Natural killer cell (primary cell): ENCODE results near the gene DYSF. TPM values are rescaled to one million over a fixed set of nuclear protein-coding genes. Genes with fewer than 3 reads are reported as not detected.

Source experiments
- ATAC-seq, 3 donors: fragments of 150-1000 bp in 2 of 3; fragments of 200-7000 bp in 1 of 3; cut with Tn5 transposase; 1 replicate in 1 of 3; 2 replicates in 2 of 3; pipeline ENCODE4 v1.10.0; 2021; ENCODE audit warnings: mild to moderate bottlenecking in 2 of 3, moderate library complexity in 2 of 3
- DNase-seq, 2 donors: peaks; one replicate each; pipeline versions ENCODE4 v3.0.0 to v3.0.0-alpha.2; 2013 to 2021; ENCODE audit warnings: mixed read lengths in 1 of 2
- H3K27ac ChIP-seq: one replicate; pipeline ENCODE4 v1.5.1; 2013; ENCODE audit warnings: mild to moderate bottlenecking, low read length
- H3K27me3 ChIP-seq: one replicate; pipeline ENCODE4 v1.6.1; 2013; ENCODE audit warnings: low read length; ENCODE audit not compliant: control insufficient read depth, insufficient read depth
- H3K36me3 ChIP-seq: one replicate; pipeline ENCODE4 v1.6.1; 2013; ENCODE audit warnings: low read length; ENCODE audit not compliant: control insufficient read depth, insufficient read depth
- H3K4me1 ChIP-seq: one replicate; pipeline ENCODE4 v1.6.1; 2013; ENCODE audit warnings: low read length; ENCODE audit not compliant: control insufficient read depth, insufficient read depth
- H3K4me3 ChIP-seq: one replicate; pipeline ENCODE4 v1.5.1; 2013; ENCODE audit warnings: low read length
- H3K9me3 ChIP-seq: one replicate; pipeline ENCODE4 v1.6.1; 2013; ENCODE audit warnings: low read length; ENCODE audit not compliant: control insufficient read depth, insufficient read depth
- H3K27ac Mint-ChIP-seq, 2 donors: one replicate each; pipeline ENCODE4 v1.8.0; 2022; ENCODE audit warnings: mild to moderate bottlenecking in 2 of 2, mixed read lengths in 2 of 2, moderate library complexity in 1 of 2
- H3K27me3 Mint-ChIP-seq, 2 donors: one replicate each; pipeline ENCODE4 v1.8.0; 2022; ENCODE audit warnings: low read depth in 2 of 2, mixed read lengths in 2 of 2
- H3K36me3 Mint-ChIP-seq: one replicate; pipeline ENCODE4 v1.8.0; 2022; ENCODE audit warnings: mixed read lengths
- H3K4me1 Mint-ChIP-seq, 2 donors: one replicate each; pipeline ENCODE4 v1.8.0; 2022; ENCODE audit warnings: mixed read lengths in 2 of 2
- H3K4me3 Mint-ChIP-seq: one replicate; pipeline ENCODE4 v1.8.0; 2022; ENCODE audit warnings: mild to moderate bottlenecking, moderate library complexity, mixed read lengths
- H3K9me3 Mint-ChIP-seq, 2 donors: one replicate each; pipeline ENCODE4 v1.8.0; 2022; ENCODE audit warnings: mixed read lengths in 2 of 2
- CTCF ChIP-seq: fragments of 200-600 bp; IDR thresholded peaks from one replicate; pipeline ENCODE4 v1.8.0; 2022; ENCODE audit warnings: antibody characterized with exemption
- WGBS: methylation state at CpG from one replicate; pipeline ENCODE4 v1.1.7; 2013; ENCODE audit warnings: missing lambda C conversion rate; ENCODE audit not compliant: insufficient coverage; 5-methylcytosine and 5-hydroxymethylcytosine counted together
- intact Hi-C: fragments of 100-400 bp; cut with micrococcal nuclease; formaldehyde crosslinking; loops from one replicate; pipeline ENCODE4 v1.14.2; 2022
- total RNA-seq, 4 donors: library from RNA; stranded (reverse); fragments of 120-200 nt in 1 of 4; gene quantifications; one replicate each; pipeline versions ENCODE4 v1.2.3 to v1.2.4, GENCODE V29; 2013 to 2022

DYSF gene
- total RNA-seq, 3 donors from 2014 or later (not counting 1 experiment from before 2014, with no cell fraction given), result 11.4 to 19.5 (median 12.4) TPM

- intact Hi-C loops, result no loop called here
- Histone ChIP-seq H3K4me3 (no peak overlapping the region), H3K27me3 (no peaks in the 10 kb centered on the region), H3K9me3 (no peaks in the 10 kb centered on the region), H3K36me3 (no peaks in the 10 kb centered on the region), H3K27ac (no peak overlapping the region), H3K4me1 (no peaks in the 10 kb centered on the region)
- no peaks in the 10 kb centered on the region for H3K9me3 Mint-ChIP-seq
- no peaks in the 10 kb centered on the region for H3K36me3 Mint-ChIP-seq
- no peaks in the 10 kb centered on the region for H3K4me1 Mint-ChIP-seq
- DNase-seq (no peak), ATAC-seq (no peak)
- 79% methylated on average over 5 of the region's 5 CpGs for WGBS
- H3K27ac Mint-ChIP-seq, result no peak overlapping the region
- TF ChIP-seq CTCF, result no peak
- H3K27me3 Mint-ChIP-seq, result no peaks in the 10 kb centered on the region
- H3K4me3 Mint-ChIP-seq, result no peak overlapping the region
These were observed 212.7 kb downstream of the DYSF start for GRCh38 chr2:71666094-71666474.

DNA sequence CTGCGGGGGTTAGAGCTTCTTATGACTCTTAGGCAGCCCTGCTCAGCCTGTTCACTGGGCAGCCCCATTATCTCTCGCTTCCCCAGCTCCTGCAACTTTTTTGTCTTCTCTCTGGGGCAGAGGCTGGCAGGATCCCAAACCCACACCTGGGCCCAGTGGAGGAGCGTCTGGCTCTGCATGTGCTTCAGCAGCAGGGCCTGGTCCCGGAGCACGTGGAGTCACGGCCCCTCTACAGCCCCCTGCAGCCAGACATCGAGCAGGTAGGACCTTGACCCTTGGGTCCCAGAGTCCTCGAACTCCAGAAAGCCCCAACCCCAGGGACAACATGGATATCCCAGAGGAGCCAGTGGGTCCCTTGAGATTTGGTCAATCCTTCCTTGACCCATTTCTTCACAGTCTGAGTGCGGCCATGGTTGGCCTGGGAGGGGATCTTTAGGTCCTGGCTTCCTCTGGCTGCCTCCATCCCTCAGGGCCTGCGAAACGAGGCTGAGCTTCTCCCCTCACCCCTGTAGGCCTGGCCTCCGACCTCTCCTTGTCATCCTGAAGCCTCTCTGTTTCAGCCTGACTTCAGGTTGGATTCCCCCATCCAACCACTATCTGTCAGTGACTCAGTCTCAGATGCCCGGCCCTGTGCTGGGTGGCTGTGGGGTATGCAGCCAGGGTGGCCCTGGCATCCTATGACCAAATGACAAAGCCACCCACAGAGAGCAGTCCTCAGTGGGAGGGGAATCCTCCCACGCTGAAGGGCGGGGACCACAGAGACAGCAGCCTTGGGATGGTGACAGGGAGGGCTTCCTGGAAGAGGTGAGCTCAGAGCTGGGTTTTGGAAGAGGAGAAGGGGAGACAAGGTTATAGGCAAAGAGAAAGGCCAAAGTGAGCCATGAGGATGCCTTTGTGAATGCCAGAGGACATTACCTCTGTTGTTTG is 214.2 kb downstream of the DYSF start:
- Mint-ChIP-seq H3K27ac (no peak overlapping the region), H3K4me1 (no peaks in the 10 kb centered on the region), H3K9me3 (no peaks in the 10 kb centered on the region), H3K27me3 (no peaks in the 10 kb centered on the region), H3K36me3 (no peaks in the 10 kb centered on the region), H3K4me3 (no peak overlapping the region)
- Histone ChIP-seq H3K27ac (no peak overlapping the region), H3K27me3 (no peaks in the 10 kb centered on the region), H3K9me3 (no peaks in the 10 kb centered on the region), H3K4me3 (no peak overlapping the region), H3K36me3 (no peaks in the 10 kb centered on the region), H3K4me1 (no peaks in the 10 kb centered on the region)
- 83% methylated on average over 15 of the region's 15 CpGs for WGBS
- DNase-seq, result no peak
- TF ChIP-seq CTCF, result no peak
- ATAC-seq, result no peak
- intact Hi-C loops, result no loop called here

DNA sequence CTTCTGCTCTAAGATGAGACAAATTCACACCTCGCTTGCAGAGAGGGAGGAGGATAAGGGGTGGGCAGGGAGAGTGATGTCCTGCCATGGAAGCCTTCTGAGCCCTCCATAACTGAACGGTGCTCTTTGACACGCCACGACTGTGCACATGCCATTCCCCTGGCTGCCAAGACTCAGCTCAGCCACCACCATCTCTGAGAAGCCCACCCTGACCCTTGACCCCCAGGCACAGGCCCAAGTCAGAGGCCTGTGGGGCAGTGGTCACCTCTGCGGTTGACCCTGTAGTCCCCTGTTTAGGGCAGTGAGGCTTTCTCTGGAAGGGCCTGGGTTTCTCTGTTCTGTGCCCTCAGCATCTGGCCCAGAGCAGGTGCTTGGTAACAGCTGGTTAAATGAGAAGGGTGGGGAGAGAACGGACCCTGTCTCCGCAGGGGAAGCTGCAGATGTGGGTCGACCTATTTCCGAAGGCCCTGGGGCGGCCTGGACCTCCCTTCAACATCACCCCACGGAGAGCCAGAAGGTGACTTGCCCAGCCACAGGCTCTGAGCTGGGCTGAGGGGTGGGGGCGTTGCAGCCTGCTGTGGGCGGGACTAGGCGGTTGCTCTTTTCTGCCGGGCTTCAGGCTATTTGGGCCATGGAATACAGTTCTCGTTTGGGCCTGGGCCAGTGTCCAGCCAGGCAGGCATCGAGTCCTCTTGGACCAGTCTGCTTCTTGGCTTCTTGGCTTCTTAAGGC is 215.1 kb downstream of the DYSF start:
- Mint-ChIP-seq H3K9me3 (no peaks in the 10 kb centered on the region), H3K36me3 (no peaks in the 10 kb centered on the region), H3K4me3 (no peak overlapping the region), H3K27me3 (no peaks in the 10 kb centered on the region), H3K4me1 (no peaks in the 10 kb centered on the region), H3K27ac (no peak overlapping the region)
- no peak for TF ChIP-seq CTCF
- H3K4me1 ChIP-seq, result no peaks in the 10 kb centered on the region
- H3K27me3 ChIP-seq, result no peaks in the 10 kb centered on the region
- WGBS, result 85% methylated on average over 14 of the region's 17 CpGs
- ATAC-seq, result no peak
- no peak overlapping the region for H3K27ac ChIP-seq
- H3K36me3 ChIP-seq, result no peaks in the 10 kb centered on the region
- intact Hi-C loops, result no loop called here
- DNase-seq, result no peak
- H3K4me3 ChIP-seq, result no peak overlapping the region
- H3K9me3 ChIP-seq, result no peaks in the 10 kb centered on the region
